Lower leg skin (tissue), 3 donors: Measurements from ENCODE around the gene LHFPL2.

Source experiments
- POLR2A ChIP-seq, 2 donors: fragments of 450-650 bp; IDR thresholded peaks; one replicate each; pipeline ENCODE4 v1.6.1; 2016 to 2017; ENCODE audit warnings: antibody characterized with exemption in 2 of 2, mild to moderate bottlenecking in 1 of 2, moderate library complexity in 1 of 2
- TF ChIP-seq, protein P1 (sequence below), 3 donors: fragments of 450-650 bp; IDR thresholded peaks; one replicate each; pipeline ENCODE4 v1.5.1; 2016; ENCODE audit warnings: antibody characterized with exemption in 3 of 3, mild to moderate bottlenecking in 3 of 3, moderate library complexity in 2 of 3

DNA sequence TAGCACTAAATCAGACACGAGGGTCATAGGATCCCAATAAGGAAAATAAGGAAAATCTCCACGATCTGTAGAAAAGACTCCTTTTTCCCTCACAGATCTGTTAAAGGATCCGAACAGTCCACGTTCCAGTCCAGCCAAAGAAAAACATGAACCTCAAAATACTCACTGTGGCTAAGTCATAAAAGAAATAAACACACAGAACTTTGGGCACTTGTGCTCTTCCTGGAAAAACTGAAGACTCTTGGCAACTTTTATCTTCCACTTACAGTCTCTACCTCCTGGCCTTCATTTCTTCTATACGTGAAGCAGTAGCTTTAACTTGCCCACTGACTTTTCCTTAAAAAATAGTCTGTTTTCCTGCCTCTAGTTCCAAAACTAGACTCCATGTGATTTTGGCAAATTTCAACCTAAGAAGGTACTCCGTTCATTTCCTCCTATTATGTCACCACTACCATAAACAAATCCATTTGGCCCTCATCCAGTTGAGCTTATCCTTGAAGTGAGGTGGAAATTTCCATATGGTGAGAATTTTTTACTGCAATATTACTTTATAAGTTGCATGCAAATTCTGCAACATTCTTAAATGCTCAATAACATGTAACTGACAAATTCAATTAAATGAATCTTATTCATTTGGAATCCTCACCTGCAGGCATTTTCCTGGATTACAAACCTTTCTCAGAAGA, 5.3 kb upstream of the LHFPL2 start:
- TF ChIP-seq, protein P1, sequence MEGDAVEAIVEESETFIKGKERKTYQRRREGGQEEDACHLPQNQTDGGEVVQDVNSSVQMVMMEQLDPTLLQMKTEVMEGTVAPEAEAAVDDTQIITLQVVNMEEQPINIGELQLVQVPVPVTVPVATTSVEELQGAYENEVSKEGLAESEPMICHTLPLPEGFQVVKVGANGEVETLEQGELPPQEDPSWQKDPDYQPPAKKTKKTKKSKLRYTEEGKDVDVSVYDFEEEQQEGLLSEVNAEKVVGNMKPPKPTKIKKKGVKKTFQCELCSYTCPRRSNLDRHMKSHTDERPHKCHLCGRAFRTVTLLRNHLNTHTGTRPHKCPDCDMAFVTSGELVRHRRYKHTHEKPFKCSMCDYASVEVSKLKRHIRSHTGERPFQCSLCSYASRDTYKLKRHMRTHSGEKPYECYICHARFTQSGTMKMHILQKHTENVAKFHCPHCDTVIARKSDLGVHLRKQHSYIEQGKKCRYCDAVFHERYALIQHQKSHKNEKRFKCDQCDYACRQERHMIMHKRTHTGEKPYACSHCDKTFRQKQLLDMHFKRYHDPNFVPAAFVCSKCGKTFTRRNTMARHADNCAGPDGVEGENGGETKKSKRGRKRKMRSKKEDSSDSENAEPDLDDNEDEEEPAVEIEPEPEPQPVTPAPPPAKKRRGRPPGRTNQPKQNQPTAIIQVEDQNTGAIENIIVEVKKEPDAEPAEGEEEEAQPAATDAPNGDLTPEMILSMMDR (IDR thresholded peaks at IDR 0.05): no peak
- TF ChIP-seq POLR2A (IDR thresholded peaks at IDR 0.05): no peak
